SK-MEL-5 (cell line): ENCODE results near the gene IGBP1. TPM values are rescaled to one million over a fixed set of nuclear protein-coding genes. Genes with fewer than 3 reads are reported as not detected.
"Not testable (repeated sequence)": the region's sequence is repeated elsewhere in the genome, so short reads cannot be mapped to it uniquely, and the experiment has no call there.

Source experiments
- DNase-seq: peaks from one replicate; pipeline ENCODE4 v3.0.0-alpha.2; 2016; ENCODE audit warnings: low read depth, low spot score
- in situ Hi-C: cut with HindIII; loops from 2 replicates; pipeline ENCODE4 v1.10.0; 2016; ENCODE audit warnings: low sequenced_read_pairs, high pct_unique_total_duplicates, low pct_unique_long_range_greater_than_20kb
- polyA plus RNA-seq, 2 experiments: library from polyadenylated mRNA; depleted of rRNA; stranded (reverse); fragments of >200 nt; gene quantifications; 2 replicates each; pipeline ENCODE4 v1.2.3, GENCODE V29; 2015
- total RNA-seq: library from RNA; depleted of rRNA; stranded (reverse); fragments of >200 nt; shearing (Covaris generic); gene quantifications from 2 replicates; pipeline ENCODE4 v1.2.3, GENCODE V29; 2014; rRNA removed

IGBP1 gene
- 148 and 154 TPM in 2 replicates for total RNA-seq
- 75.7 and 83.4 TPM in 2 replicates for polyA plus RNA-seq (2015; cell fraction: cytosol; rRNA removed)
- 21.9 and 28.5 TPM in 2 replicates for polyA plus RNA-seq (2015; cell fraction: nucleus; rRNA removed)

DNA sequence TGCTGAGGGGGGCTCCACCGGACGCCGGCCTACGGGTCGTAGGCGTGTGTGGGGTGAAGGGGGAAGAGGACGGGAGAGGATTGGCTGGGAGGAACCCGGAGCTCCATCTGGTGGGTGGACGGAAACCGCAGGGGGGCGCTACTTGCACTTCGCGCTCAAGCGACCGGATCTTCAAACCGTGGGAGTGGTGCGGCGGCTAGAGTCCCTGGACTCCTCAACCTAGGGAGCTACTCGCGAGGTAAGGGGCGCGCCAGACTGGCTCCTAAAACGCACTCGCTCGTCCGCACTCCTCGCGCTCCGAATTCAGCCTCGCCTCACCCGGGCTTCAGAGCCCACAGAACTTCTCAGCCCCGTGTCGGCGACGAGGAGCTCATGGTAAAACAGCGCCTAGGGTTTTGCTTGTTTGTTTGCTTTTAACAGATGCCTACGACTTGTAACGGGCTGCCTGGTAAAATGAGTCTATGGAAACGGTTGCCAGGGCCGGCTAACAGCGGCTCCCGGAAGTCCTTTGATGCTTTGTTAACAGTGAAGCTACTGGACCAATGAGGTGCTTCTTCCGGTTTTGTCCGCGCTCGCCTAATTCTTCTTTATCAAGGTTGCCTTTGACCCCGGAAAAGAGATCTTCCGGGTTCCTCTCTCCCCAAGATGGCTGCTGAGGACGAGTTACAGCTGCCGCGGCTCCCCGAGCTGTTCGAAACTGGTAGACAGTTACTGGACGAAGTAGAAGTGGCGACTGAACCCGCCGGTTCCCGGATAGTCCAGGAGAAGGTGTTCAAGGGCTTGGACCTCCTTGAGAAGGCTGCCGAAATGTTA, at the start of gene IGBP1:
TSS of gene IGBP1 (plus strand) at position 145 of the 813 bp plus-strand sequence. CDS start at position 646, 501 bp downstream.
- DNase-seq, result peak; percentile 91
- in situ Hi-C loops, result no loop called here

DNA sequence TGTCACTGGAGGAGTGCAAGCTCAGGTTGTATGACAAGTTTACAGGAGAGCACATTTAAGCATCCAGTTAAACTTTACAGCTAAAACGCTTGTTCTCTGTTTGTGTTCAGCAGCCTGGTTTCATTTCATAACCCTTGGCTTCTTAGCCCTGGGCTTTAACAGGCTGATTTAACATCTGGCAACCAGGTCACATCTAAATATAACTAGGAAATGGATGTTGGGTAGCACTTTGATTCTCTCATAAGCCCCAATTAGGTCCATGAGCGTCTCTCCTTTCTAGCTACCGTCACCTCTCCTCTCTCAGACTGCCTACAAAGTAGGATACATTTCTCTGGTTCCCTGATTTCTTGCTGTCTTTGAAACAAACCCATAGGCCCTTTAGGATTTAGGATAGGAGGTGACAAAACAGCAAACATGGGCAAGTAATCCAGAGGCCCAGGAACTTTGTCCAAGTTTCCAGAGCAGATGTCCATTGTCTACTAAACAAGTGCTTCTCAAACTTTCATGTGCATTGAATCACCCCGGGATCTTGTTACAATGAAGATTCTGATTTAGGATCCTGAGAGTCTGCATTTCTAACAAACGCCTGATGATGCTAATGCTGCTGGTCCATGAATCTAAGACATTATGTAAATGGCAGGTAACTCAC, 48.5 kb upstream of the IGBP1 start:
- in situ Hi-C loops, result no loop called here

DNA sequence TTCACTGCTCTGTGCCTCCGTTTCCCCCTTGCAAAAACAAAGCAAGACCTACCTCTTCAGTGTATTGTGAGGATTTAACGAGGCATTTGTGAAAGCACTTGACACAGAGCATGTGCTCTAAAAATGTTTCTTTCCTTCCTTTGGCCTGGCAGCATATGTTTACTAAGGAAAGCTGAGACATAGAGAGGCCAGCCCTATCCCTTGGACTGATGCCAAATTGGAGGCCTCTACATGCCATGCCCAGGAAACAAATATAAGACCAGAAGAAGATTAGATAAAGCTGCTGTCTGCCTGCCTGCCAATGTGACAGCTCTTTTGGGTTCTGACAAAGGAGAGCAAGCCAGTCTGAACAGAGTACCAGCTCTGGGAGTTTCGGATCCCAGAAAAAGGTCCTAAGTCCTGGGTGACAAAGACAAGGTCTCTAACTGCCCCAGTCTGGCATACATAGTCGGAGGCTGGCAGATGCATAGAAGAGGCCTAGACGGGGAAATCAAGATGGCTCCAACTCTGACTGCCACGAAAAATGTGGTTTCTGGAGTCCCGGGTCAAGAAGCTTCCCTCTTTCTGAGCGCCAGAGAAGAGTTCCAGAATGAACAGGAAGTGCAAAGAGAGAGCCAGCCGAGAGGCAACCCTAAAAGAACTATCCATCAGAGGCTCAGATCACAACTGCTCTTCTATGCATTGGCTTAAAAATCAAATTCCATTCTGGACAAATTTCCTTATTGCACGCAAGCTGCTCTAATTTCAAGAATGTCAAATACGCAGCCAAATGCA, 45.2 kb upstream of the IGBP1 start:
- DNase-seq, result no peak
- in situ Hi-C loops, result no loop called here

More for the DNA sequence above, 48.5 kb upstream of the IGBP1 start:
- no peak for DNase-seq

DNA sequence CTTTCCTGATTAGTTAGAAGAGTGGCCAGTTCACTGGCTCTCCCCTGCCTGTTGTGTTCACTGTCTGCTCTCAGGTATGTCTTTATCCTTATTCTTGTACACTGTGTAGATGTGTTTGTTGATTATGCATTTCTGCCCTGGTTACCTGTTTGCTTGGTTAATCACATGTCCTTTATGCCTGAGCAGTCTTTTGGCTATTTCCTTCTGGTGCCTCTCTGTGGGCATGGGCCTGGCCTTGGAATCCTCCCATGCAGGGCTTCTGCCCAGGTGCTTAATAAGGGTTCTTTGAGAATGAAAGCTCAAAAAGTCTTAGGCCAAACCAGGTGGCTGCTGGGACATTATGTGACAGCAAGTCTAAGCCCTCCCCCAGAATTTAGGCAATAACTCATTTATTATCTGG, 44.5 kb upstream of the IGBP1 start:
- no peak for DNase-seq
- in situ Hi-C loops, result no loop called here

DNA sequence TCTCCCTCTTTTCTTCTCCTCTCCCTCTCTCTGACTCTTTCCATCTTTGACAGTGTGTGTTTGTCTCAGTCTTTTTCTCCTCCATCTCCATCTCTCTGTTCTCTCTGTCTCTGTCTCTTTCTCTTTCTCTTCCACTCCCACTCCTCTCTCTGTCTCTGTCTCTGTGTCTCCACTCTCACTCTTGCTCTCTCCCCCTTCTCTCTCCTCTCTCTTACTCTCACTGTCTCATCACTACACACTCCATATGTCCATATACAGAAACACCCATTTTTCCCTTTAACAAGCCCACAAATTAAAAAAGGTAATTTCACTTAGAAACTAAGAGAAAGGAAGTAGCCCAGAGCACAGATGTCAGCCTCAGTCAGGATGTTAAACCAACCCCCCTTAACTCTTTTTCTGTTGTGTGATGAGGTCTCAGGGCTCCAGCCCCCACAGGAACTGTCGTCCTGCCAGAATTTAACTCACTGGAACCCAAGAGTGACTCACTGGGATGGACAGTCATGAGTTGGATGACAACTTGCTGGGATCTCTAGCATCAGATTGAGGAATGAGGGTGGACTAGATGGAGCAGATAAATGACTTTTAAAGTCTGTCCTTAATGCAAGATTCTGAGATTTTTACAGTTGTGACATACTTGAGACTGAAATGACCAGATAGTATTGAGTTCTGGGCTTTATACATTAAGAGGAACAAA, 43.5 kb upstream of the IGBP1 start:
- in situ Hi-C loops, result no loop called here

DNA sequence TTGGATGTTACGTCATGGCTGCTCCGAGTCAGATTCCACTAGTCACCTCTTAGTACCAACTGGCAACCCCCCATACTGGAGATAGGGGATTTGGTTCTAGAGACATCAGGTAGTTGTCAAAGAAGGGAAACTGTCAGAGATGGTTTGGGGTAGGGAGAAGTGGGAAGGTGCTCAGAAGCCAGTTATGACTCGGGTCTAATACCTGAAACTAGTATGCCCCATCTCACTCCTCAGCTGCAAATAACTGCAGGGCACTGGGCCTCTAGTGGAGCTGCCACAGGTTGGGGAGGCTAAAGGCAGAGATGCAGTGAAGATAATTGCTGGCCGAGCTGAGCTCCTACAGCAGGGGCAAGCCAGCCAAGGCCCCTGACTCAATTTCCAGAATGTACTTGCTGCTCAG, 41.0 kb upstream of the IGBP1 start:
- in situ Hi-C loops, result no loop called here
- no peak for DNase-seq

More for the DNA sequence above, 43.5 kb upstream of the IGBP1 start:
- no peak for DNase-seq

DNA sequence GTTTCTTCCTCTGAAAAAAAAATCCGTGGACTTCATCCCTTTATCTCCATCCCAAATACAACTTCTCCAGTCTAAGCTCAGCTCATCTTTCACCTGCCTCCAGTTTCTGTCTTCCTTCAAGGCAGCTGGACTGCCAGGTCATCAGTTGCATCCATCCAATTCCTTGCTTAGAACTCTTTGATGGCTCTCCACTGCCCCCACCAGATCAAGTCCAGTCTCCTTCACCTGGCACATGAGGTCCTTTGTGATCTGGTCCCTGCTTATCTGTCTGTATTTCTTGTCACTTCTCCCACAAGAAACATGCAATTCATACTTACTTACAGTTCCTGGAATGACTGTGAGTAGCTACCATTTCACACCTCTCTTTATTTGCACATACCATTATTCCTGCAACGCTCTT, 37.2 kb upstream of the IGBP1 start:
- peak; percentile 45 for DNase-seq
- in situ Hi-C loops, result no loop called here

DNA sequence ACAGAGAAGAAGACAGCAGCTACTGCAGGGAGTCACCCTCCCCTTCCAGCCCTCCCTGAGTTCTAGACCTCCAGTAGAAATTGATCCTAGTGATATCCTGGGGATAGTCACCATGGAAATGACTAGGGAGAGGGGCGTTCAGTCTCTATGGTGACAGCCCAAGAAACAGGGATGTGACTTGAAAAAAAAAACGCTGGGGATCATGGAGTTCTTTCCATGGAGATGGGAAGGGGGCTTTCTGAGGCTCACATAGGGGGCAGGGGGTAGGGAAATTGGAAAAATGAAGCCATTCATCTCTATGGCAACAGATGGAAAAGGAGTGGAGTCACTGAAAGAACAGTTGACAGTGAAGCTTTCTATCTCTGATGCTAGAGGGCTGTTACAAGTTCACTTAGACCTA, 28.0 kb upstream of the IGBP1 start:
- in situ Hi-C loops, result no loop called here
- no peak for DNase-seq

DNA sequence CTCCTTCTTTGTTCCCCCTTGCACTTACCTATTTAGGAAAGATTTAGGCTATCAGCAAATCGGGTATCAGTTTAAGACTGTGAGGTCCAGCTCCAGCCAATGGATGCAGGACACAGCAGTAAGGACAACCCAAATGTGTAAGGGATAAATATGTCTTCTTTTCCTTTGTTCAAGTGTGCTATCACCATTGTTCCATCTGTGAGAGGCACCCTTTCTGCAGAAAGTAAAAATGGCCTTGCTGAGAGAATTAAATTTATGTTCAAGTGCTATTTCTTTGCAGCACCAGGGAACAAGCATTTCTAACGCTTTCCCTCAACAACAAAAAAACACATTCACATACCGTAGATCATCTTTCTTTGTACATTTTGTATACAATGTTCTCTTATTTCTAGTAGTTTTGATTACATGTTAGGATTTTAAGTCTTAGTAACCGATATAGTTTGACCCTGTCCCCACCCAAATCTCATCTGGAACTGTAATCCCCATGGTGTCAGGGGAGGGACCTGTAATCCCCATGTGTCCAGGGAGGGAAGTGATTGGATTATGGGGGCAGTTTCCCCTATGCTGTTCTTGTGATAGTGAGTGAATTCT, 21.7 kb upstream of the IGBP1 start:
- in situ Hi-C loops, DNase-seq: not testable (repeated sequence)

DNA sequence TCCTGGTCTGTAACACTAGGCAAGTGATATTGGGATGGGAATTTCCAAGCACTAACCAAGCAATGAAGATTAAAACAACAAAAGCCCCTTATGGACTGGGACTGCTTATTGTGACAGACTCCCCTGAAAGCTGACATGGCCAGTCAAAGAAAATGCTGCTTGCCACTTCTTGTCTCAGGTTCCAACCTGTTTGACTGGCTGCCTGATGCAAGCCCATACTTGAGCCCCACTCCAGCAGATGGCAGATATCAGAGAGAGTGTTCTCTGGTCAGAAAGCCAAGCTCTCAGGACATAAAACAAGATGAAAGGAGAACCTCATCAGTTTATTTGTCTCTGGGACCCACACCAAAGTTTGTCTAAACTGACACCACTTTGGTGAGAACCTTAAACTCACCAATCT, 15.5 kb upstream of the IGBP1 start:
- in situ Hi-C loops, result no loop called here
- no peak for DNase-seq

DNA sequence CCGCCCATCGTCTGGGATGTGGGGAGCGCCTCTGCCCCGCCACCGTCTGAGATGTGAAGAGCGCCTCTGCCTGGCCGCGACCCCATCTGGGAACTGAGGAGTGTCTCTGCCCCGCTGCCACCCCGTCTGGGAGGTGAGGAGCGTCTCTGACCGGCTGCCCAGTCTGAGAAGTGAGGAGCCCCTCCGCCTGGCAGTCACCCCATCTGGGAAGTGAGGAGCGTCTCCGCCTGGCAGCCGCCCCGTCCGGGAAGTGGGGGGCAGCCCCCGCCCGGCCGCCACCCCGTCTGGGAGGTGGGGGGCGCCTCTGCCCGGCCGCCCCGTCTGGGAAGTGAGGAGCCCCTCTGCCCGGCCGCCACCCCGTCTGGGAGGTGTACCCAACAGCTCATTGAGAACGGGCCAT, 10.2 kb upstream of the IGBP1 start:
- in situ Hi-C loops, result not testable (repeated sequence)

DNA sequence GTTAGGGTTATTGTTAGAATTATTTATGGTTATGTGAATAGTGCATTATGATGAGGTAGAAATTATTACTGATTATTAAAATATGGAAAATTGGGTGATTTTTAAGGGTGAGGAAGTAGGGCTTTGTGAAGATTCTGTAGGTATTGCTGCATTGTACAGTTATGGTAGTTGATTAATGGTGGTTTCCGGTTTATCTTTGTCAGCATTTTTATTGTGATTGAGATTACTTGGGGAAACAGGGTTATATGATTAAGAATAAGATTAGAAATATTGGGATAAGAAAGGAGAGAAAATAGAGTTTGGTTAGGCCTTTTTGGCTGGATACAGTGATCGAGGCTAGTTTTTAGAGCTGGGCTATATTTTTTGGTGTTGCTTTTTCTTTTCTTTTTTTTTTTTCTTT, 8.6 kb upstream of the IGBP1 start:
- in situ Hi-C loops, result no loop called here
- no peak for DNase-seq

More for the DNA sequence above, 10.2 kb upstream of the IGBP1 start:
- not testable (repeated sequence) for DNase-seq

DNA sequence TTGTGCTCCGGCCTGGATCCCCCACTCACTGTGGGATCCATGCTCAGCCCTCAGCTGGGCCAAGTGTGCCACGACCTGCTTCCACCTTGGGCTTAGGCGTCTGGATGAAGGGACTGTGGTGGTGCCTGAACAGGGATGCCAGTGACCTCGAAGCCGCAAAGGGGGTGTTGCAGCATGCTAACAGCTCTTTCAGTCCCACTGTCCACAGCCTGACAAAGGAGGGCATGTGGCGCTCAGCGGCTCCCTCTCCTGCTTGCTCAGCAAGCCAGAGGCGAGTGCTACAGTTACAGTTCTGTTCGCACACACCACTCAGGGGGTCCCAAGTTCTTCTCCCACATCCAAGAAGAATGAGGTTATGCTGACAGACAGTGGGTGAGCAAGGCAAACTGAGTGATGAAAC, 5.2 kb upstream of the IGBP1 start:
- in situ Hi-C loops, result no loop called here
- no peak for DNase-seq

DNA sequence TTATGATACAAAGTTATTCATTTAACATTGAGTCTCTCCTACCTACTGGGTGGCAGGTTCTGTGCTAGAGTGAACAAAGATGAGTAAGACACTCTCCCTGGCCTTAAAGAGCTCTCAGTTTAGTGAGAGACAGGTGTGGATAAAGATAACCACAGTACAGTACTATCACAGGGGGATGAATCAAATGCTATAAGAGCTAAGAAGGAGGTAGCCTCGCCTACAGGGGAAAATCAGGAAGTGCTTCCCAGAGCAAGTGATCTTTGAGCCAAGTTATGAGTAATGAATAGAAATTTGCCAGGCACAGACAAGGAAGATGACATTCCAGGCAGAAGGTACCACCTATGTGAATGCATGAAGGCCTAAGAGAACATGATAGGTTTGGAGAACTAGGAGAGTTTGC, 3.4 kb upstream of the IGBP1 start:
- DNase-seq, result peak; percentile 31
- in situ Hi-C loops, result no loop called here

DNA sequence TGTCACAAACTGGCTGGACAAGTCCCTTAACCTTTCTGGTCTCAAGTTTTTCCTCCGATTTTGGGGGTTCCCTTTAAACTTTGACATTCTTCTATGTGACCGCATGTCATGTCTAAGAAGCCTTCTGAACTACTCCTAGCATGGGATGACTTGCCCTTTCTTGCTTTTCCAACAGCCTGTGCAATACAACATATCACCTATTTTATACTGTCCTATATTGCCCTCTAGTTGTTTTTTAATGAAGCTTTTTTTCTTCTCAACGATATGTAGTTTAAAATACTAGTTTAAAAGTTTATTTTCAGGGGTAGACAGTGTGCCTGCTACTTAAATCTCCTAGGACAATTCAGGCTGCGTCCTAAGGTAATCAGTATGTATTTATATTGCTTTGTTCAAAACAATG, 1.0 kb upstream of the IGBP1 start:
- peak; percentile 33 for DNase-seq
- in situ Hi-C loops, result no loop called here

DNA sequence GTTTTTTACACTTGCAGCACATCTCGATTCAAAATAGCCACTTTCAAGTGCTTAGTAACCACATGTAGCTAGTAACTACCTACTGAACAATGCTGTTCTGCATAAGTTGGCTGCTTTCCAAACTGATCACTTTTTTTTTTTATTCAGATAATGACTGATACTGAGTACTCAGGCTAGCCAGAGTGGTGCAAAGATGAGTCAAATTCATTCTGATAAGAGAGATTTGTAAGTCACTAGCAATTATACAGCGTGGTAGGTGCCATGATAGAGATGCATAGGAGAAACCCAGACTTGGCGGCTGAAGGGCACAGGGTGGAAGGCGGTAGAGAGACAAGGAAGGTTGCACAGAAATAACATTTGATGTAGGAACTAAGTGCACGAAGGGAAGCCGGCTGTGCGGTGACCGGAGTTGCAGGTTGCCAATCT, 357 bp upstream of the IGBP1 start:
- in situ Hi-C loops, result no loop called here
- DNase-seq, result no peak

DNA sequence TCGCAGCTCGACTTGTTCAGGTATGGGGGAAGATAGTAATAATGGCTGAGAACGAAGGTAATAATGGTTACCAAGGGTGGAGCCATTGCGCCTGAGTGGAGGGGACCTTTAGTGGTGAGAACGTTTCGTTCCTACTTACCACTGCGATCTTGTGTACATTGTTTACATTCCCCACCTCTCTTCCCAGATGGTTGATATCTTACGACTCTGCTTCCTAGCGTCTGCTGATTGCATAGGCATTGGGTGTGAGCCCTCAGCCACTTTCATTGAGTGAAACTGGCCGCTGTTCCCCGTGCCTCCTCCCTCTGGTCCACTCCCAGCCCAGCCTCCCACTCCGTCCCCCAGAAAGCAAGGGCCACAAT, 850 bp downstream of the IGBP1 start:
- DNase-seq, result peak; percentile 16
- in situ Hi-C loops, result no loop called here
